NCI-H128 (cell line): Measurements from ENCODE around the gene WFDC11.

Source experiments
- DNase-seq: peaks from one replicate; lab custom pipeline; 2025; ENCODE audit not compliant: unreplicated experiment; lab: John Stamatoyannopoulos, UW

Gene WFDC11

GRCh38 chr20:45629496-45630100, 40.4 kb downstream of the WFDC11 start, which contains the start of gene WFDC10A:
Gene WFDC10A, plus strand, starts transcription at chr20:45629739. Its CDS starts 75 bp downstream, at chr20:45629814.
- DNase-seq: no peak

GRCh38 chr20:45626540-45626939, 43.5 kb downstream of the WFDC11 start:
- no peak for DNase-seq

- no peak for DNase-seq
Measured at GRCh38 chr20:45621593-45621992, 48.4 kb downstream of the WFDC11 start.

GRCh38 chr20:45617591-45617990, 52.4 kb downstream of the WFDC11 start:
- no peak for DNase-seq

GRCh38 chr20:45612314-45612713, 57.7 kb downstream of the WFDC11 start:
- no peak for DNase-seq

- DNase-seq: no peak
Measured at GRCh38 chr20:45611054-45611453, 59.0 kb downstream of the WFDC11 start.

GRCh38 chr20:45607810-45608209, 62.2 kb downstream of the WFDC11 start:
- no peak for DNase-seq
